Esophagus squamous epithelium (tissue), 4 donors: Measurements from ENCODE around the gene CAMKMT.

Experiments
- POLR2A ChIP-seq, 4 donors: fragments of 450-650 bp; IDR thresholded peaks; one replicate each; pipeline ENCODE4 v1.6.1; 2017; ENCODE audit warnings: antibody characterized with exemption in 4 of 4, mild to moderate bottlenecking in 4 of 4, moderate library complexity in 3 of 4
- TF ChIP-seq, protein P1 (sequence below), 6 experiments: fragments of 450-650 bp in 4 of 6; fragments of 200-600 bp in 2 of 6; sonication (generic) in 2 of 6; IDR thresholded peaks; one replicate each; pipeline ENCODE4 v1.5.1; 2016 to 2019; ENCODE audit warnings: antibody characterized with exemption in 6 of 6, mild to moderate bottlenecking in 4 of 6, moderate library complexity in 4 of 6

DNA sequence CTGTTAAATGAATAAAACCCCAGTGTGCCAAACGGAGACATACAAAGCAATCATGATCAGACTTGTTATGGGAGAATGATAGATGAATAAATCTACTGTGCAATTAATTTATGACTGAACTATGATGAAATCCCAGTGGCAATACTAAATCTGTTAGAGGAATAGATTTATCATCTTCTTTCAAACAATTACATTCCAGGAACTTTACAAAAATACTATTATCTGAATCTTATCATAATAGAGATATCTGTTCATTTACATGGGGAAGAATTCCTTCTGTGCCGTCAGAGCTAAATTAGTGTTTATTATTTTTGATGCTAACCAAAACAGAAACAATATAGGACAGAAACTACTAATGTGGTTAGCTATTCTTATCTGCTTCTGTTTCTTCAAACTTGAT, 208.5 kb downstream of the CAMKMT start:
- TF ChIP-seq, protein P1, sequence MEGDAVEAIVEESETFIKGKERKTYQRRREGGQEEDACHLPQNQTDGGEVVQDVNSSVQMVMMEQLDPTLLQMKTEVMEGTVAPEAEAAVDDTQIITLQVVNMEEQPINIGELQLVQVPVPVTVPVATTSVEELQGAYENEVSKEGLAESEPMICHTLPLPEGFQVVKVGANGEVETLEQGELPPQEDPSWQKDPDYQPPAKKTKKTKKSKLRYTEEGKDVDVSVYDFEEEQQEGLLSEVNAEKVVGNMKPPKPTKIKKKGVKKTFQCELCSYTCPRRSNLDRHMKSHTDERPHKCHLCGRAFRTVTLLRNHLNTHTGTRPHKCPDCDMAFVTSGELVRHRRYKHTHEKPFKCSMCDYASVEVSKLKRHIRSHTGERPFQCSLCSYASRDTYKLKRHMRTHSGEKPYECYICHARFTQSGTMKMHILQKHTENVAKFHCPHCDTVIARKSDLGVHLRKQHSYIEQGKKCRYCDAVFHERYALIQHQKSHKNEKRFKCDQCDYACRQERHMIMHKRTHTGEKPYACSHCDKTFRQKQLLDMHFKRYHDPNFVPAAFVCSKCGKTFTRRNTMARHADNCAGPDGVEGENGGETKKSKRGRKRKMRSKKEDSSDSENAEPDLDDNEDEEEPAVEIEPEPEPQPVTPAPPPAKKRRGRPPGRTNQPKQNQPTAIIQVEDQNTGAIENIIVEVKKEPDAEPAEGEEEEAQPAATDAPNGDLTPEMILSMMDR (IDR thresholded peaks at IDR 0.05), result no peak
- TF ChIP-seq POLR2A (IDR thresholded peaks at IDR 0.05), result no peak
